Natural killer cell (primary cell): ENCODE results near the gene LARGE1. TPM values are rescaled to one million over a fixed set of nuclear protein-coding genes. Genes with fewer than 3 reads are reported as not detected.

Experiments used
- ATAC-seq, 3 donors: fragments of 150-1000 bp in 2 of 3; fragments of 200-7000 bp in 1 of 3; cut with Tn5 transposase; 1 replicate in 1 of 3; 2 replicates in 2 of 3; pipeline ENCODE4 v1.10.0; 2021; ENCODE audit warnings: mild to moderate bottlenecking in 2 of 3, moderate library complexity in 2 of 3
- DNase-seq, 2 donors: peaks; one replicate each; pipeline versions ENCODE4 v3.0.0 to v3.0.0-alpha.2; 2013 to 2021; ENCODE audit warnings: mixed read lengths in 1 of 2
- H3K27ac ChIP-seq: one replicate; pipeline ENCODE4 v1.5.1; 2013; ENCODE audit warnings: mild to moderate bottlenecking, low read length
- H3K27me3 ChIP-seq: one replicate; pipeline ENCODE4 v1.6.1; 2013; ENCODE audit warnings: low read length; ENCODE audit not compliant: control insufficient read depth, insufficient read depth
- H3K36me3 ChIP-seq: one replicate; pipeline ENCODE4 v1.6.1; 2013; ENCODE audit warnings: low read length; ENCODE audit not compliant: control insufficient read depth, insufficient read depth
- H3K4me1 ChIP-seq: one replicate; pipeline ENCODE4 v1.6.1; 2013; ENCODE audit warnings: low read length; ENCODE audit not compliant: control insufficient read depth, insufficient read depth
- H3K4me3 ChIP-seq: one replicate; pipeline ENCODE4 v1.5.1; 2013; ENCODE audit warnings: low read length
- H3K9me3 ChIP-seq: one replicate; pipeline ENCODE4 v1.6.1; 2013; ENCODE audit warnings: low read length; ENCODE audit not compliant: control insufficient read depth, insufficient read depth
- H3K27ac Mint-ChIP-seq, 2 donors: one replicate each; pipeline ENCODE4 v1.8.0; 2022; ENCODE audit warnings: mild to moderate bottlenecking in 2 of 2, mixed read lengths in 2 of 2, moderate library complexity in 1 of 2
- H3K27me3 Mint-ChIP-seq, 2 donors: one replicate each; pipeline ENCODE4 v1.8.0; 2022; ENCODE audit warnings: low read depth in 2 of 2, mixed read lengths in 2 of 2
- H3K36me3 Mint-ChIP-seq: one replicate; pipeline ENCODE4 v1.8.0; 2022; ENCODE audit warnings: mixed read lengths
- H3K4me1 Mint-ChIP-seq, 2 donors: one replicate each; pipeline ENCODE4 v1.8.0; 2022; ENCODE audit warnings: mixed read lengths in 2 of 2
- H3K4me3 Mint-ChIP-seq: one replicate; pipeline ENCODE4 v1.8.0; 2022; ENCODE audit warnings: mild to moderate bottlenecking, moderate library complexity, mixed read lengths
- H3K9me3 Mint-ChIP-seq, 2 donors: one replicate each; pipeline ENCODE4 v1.8.0; 2022; ENCODE audit warnings: mixed read lengths in 2 of 2
- CTCF ChIP-seq: fragments of 200-600 bp; IDR thresholded peaks from one replicate; pipeline ENCODE4 v1.8.0; 2022; ENCODE audit warnings: antibody characterized with exemption
- WGBS: methylation state at CpG from one replicate; pipeline ENCODE4 v1.1.7; 2013; ENCODE audit warnings: missing lambda C conversion rate; ENCODE audit not compliant: insufficient coverage; 5-methylcytosine and 5-hydroxymethylcytosine counted together
- intact Hi-C: fragments of 100-400 bp; cut with micrococcal nuclease; formaldehyde crosslinking; loops from one replicate; pipeline ENCODE4 v1.14.2; 2022
- total RNA-seq, 4 donors: library from RNA; stranded (reverse); fragments of 120-200 nt in 1 of 4; gene quantifications; one replicate each; pipeline versions ENCODE4 v1.2.3 to v1.2.4, GENCODE V29; 2013 to 2022

The LARGE1 gene
- total RNA-seq, 3 donors from 2014 or later (not counting 1 experiment from before 2014, with no cell fraction given), result 2.6 to 11.6 (median 4.1) TPM

DNA sequence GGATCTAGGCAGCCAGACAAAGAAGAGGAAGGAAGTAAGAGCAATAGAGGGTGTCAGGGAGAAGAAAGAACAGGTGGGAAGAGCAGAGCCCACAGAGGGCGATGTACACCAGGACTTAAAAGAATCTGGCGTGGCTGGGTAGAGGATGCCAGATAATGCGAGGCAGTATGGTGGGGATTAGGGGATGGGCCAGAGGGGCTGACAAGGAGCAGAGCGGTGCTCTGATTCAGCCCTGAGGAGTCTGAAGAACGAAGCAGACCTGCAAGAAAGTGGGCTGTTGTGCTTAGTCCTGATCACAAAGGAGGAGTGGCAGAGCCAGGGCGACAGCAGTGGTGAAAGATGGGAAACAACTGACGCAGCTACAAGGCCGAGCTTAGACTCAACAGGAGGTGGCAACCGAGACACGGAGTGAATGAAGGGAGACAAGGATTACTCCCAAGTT lies 163.7 kb downstream of the LARGE1 start:
- intact Hi-C loops, result no loop called here
- no peaks in the 10 kb centered on the region for H3K36me3 Mint-ChIP-seq
- WGBS, result 64% methylated on average over 9 of the region's 10 CpGs
- no peaks in the 10 kb centered on the region for H3K36me3 ChIP-seq
- H3K9me3 ChIP-seq, result peaks cover 2% of the 10 kb centered on the region
- no peak for DNase-seq
- no peak overlapping the region for H3K27ac ChIP-seq
- no peak for ATAC-seq
- no peak for TF ChIP-seq CTCF
- no peak overlapping the region for H3K4me3 Mint-ChIP-seq
- H3K27me3 Mint-ChIP-seq, result no peaks in the 10 kb centered on the region
- H3K9me3 Mint-ChIP-seq, result peaks cover 8 to 10% of the 10 kb centered on the region in 2 donors
- no peaks in the 10 kb centered on the region for H3K4me1 ChIP-seq
- H3K4me1 Mint-ChIP-seq, result no peaks in the 10 kb centered on the region
- no peak overlapping the region for H3K27ac Mint-ChIP-seq
- H3K27me3 ChIP-seq, result no peaks in the 10 kb centered on the region
- no peak overlapping the region for H3K4me3 ChIP-seq

DNA sequence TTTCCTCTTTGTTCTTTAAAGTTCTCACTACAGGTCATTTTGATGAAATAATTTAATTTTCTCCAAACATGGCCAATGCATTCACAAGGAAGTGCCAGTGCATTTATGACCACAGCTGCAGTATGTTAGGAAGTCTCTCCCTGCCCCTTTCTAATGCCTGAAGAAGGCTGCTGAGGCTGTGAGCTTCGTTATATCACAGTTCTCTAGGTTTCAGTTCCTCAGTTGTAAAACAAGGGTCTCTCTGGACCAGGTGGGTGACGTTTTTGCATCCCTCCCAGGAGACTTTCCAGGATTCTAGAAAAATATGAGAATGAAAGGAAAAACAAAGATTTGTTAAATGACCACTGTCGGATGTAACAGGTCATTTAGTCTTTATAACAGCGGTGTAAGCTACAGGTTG lies 171.6 kb downstream of the LARGE1 start:
- TF ChIP-seq CTCF, result no peak
- Histone ChIP-seq H3K4me1 (no peaks in the 10 kb centered on the region), H3K27me3 (no peaks in the 10 kb centered on the region), H3K36me3 (no peaks in the 10 kb centered on the region), H3K27ac (no peak overlapping the region), H3K9me3 (no peaks in the 10 kb centered on the region), H3K4me3 (no peak overlapping the region)
- no peaks in the 10 kb centered on the region for H3K36me3 Mint-ChIP-seq
- ATAC-seq, result no peak
- intact Hi-C loops, result no loop called here
- 72% methylated on average over 4 of the region's 4 CpGs for WGBS
- no peaks in the 10 kb centered on the region for H3K27me3 Mint-ChIP-seq
- no peak for DNase-seq
- H3K4me1 Mint-ChIP-seq, result no peaks in the 10 kb centered on the region
- no peak overlapping the region for H3K27ac Mint-ChIP-seq
- H3K9me3 Mint-ChIP-seq, result peaks cover 6 to 8% of the 10 kb centered on the region in 2 donors
- no peak overlapping the region for H3K4me3 Mint-ChIP-seq

DNA sequence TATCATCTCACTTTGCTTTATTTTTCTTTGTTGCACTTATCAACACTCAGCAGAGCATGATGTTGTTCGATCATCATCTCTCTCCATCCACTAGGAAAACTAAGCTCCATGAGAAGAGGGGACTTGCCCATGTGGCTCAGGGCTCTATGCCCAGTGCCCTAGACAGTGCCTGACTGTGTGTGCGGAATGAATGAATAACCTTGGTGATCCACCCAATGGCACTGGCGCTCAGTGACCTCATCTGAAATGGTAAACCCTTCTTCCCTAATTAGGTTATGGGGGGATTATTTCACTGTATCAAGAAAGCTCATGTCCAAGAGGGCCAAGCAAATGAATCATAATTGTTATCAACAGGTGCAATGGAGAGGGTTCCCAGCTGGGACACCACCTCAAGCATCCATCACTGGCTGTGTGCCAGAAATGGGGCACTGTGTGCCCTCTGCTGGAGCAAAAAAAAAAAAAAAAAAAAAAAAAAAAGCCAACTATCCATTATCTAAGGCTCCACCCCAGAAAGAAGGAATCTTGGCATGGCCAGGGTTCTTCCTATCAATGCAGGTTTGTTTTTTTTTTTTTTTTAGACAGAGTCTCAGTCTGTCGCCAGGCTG lies 172.6 kb downstream of the LARGE1 start:
- no peak for ATAC-seq
- Mint-ChIP-seq H3K36me3 (no peaks in the 10 kb centered on the region), H3K27me3 (no peaks in the 10 kb centered on the region), H3K9me3 (peaks cover 8% of the 10 kb centered on the region in 2 donors), H3K4me1 (no peaks in the 10 kb centered on the region), H3K4me3 (no peak overlapping the region), H3K27ac (no peak overlapping the region)
- WGBS, result 93% methylated on average over 3 of the region's 4 CpGs
- Histone ChIP-seq H3K36me3 (no peaks in the 10 kb centered on the region), H3K27ac (no peak overlapping the region), H3K4me1 (no peaks in the 10 kb centered on the region), H3K27me3 (no peaks in the 10 kb centered on the region), H3K4me3 (no peak overlapping the region), H3K9me3 (no peaks in the 10 kb centered on the region)
- no peak for DNase-seq
- TF ChIP-seq CTCF, result no peak
- intact Hi-C loops, result no loop called here

DNA sequence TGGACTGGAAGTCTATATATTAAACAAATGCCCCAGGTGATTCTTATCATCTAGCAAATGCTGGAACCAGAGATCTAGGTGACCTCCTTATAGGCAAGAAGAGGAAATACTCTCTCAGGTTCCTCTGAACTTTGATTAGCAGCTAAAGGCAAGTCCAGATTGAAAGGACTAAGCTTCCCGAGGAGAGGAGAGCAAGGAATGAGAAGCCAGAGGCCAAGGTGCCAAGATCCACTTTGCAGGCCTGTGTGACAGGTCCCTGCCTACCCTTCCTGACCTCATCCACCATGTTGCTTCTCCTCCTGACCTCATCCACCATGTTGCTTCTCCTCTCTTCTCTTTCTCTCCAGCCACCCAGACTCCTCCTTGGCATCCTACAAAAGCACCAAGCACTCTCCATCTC lies 173.2 kb downstream of the LARGE1 start:
- Histone ChIP-seq H3K4me3 (no peak overlapping the region), H3K27ac (no peak overlapping the region), H3K36me3 (no peaks in the 10 kb centered on the region), H3K4me1 (no peaks in the 10 kb centered on the region), H3K27me3 (no peaks in the 10 kb centered on the region), H3K9me3 (no peaks in the 10 kb centered on the region)
- Mint-ChIP-seq H3K4me3 (no peak overlapping the region), H3K36me3 (no peaks in the 10 kb centered on the region), H3K4me1 (no peaks in the 10 kb centered on the region), H3K27ac (no peak overlapping the region), H3K27me3 (no peaks in the 10 kb centered on the region), H3K9me3 (peaks cover 8% of the 10 kb centered on the region in 2 donors)
- TF ChIP-seq CTCF, result no peak
- WGBS, result 82% methylated on average over 1 of the region's 1 CpG
- DNase-seq (no peak), ATAC-seq (no peak)
- intact Hi-C loops, result no loop called here
